HG03196 (cell line): ENCODE measurements around the gene MYLK.
"Not testable (repeated sequence)": the region's sequence is repeated elsewhere in the genome, so short reads cannot be mapped to it uniquely, and the experiment has no call there.

Source experiments
- ATAC-seq: cut with Tn5 transposase; IDR thresholded peaks from one replicate; pipeline ENCODE4 v1.9.1; 2021; ENCODE audit not compliant: unreplicated experiment

MYLK gene

GRCh38 chr3:123752228-123752627 lies 131.9 kb downstream of the MYLK start:
- ATAC-seq: no peak

GRCh38 chr3:123751433-123751832 lies 132.7 kb downstream of the MYLK start:
- ATAC-seq: no peak

- no peak for ATAC-seq
Measured at GRCh38 chr3:123750659-123751420, 133.3 kb downstream of the MYLK start.

- no peak for ATAC-seq
Measured at GRCh38 chr3:123750209-123750608, 133.9 kb downstream of the MYLK start.

- ATAC-seq: no peak
Measured at GRCh38 chr3:123749711-123750110, 134.4 kb downstream of the MYLK start.

GRCh38 chr3:123745184-123745855 lies 138.8 kb downstream of the MYLK start:
- no peak for ATAC-seq

- no peak for ATAC-seq
Measured at GRCh38 chr3:123744064-123744463, 140.1 kb downstream of the MYLK start.

- ATAC-seq: no peak
Measured at GRCh38 chr3:123743121-123743520, 141.0 kb downstream of the MYLK start.

GRCh38 chr3:123741041-123741511 lies 143.1 kb downstream of the MYLK start:
- ATAC-seq: no peak

GRCh38 chr3:123740391-123740822 lies 143.7 kb downstream of the MYLK start:
- ATAC-seq: no peak

GRCh38 chr3:123739754-123740153 lies 144.4 kb downstream of the MYLK start:
- ATAC-seq: no peak

GRCh38 chr3:123739106-123739505 lies 145.0 kb downstream of the MYLK start:
- ATAC-seq: no peak

- not testable (repeated sequence) for ATAC-seq
Measured at GRCh38 chr3:123738522-123738921, 145.6 kb downstream of the MYLK start.

- no peak for ATAC-seq
Measured at GRCh38 chr3:123737168-123737567, 147.0 kb downstream of the MYLK start.

- ATAC-seq: no peak
Measured at GRCh38 chr3:123735456-123735855, 148.7 kb downstream of the MYLK start.

- ATAC-seq: no peak
Measured at GRCh38 chr3:123734527-123734902, 149.6 kb downstream of the MYLK start.

GRCh38 chr3:123733805-123734526 lies 150.2 kb downstream of the MYLK start:
- ATAC-seq: no peak

- no peak for ATAC-seq
Measured at GRCh38 chr3:123733341-123733740, 150.8 kb downstream of the MYLK start.

- no peak for ATAC-seq
Measured at GRCh38 chr3:123732447-123732846, 151.7 kb downstream of the MYLK start.

GRCh38 chr3:123730829-123731228 lies 153.3 kb downstream of the MYLK start:
- no peak for ATAC-seq

GRCh38 chr3:123728991-123729390 lies 155.1 kb downstream of the MYLK start:
- ATAC-seq: no peak

- no peak for ATAC-seq
Measured at GRCh38 chr3:123728014-123728413, 156.1 kb downstream of the MYLK start.
